Kidney (tissue), 14 donors: ENCODE data around the gene SDF4. TPM values are rescaled to one million over a fixed set of nuclear protein-coding genes. Genes with fewer than 3 reads are reported as not detected.

ENCODE experiments used
- DNase-seq, 5 donors: peaks; one replicate each; pipeline ENCODE4 v3.0.0-alpha.2; 2013 to 2020
- FAIRE-seq: peaks from 2 replicates; lab custom pipeline; 2012; peaks lifted over from hg19 to GRCh38; lab: Jason Lieb, UNC
- H3K27ac ChIP-seq, 2 donors: one replicate each; pipeline ENCODE4 v1.7.0; 2013; ENCODE audit warnings: low read depth in 2 of 2, low read length in 2 of 2, inconsistent platforms in 1 of 2
- H3K27me3 ChIP-seq: one replicate; pipeline ENCODE4 v1.7.1; 2013; ENCODE audit warnings: low read length, inconsistent platforms; ENCODE audit not compliant: control insufficient read depth, insufficient read depth
- H3K36me3 ChIP-seq, 3 donors: one replicate each; pipeline versions ENCODE4 v1.7.0 to v1.7.1; 2013; ENCODE audit warnings: low read length in 3 of 3, control low read depth in 1 of 3, inconsistent platforms in 1 of 3; ENCODE audit not compliant: insufficient read depth in 3 of 3, control insufficient read depth in 2 of 3
- H3K4me1 ChIP-seq, 3 donors: one replicate each; pipeline versions ENCODE4 v1.7.0 to v1.7.1; 2013; ENCODE audit warnings: low read length in 3 of 3, inconsistent platforms in 1 of 3, low read depth in 1 of 3; ENCODE audit not compliant: control insufficient read depth in 2 of 3, insufficient read depth in 2 of 3
- H3K4me3 ChIP-seq, 3 donors: one replicate each; pipeline versions ENCODE4 v1.7.0 to v1.8.1; 2013; ENCODE audit warnings: low read length in 3 of 3, control low read depth in 1 of 3, inconsistent platforms in 1 of 3
- H3K9ac ChIP-seq, 3 donors: one replicate each; pipeline versions ENCODE4 v1.7.0 to v1.7.1; 2013; ENCODE audit warnings: low read length in 3 of 3, control low read depth in 1 of 3, inconsistent platforms in 1 of 3
- H3K9me3 ChIP-seq, 3 donors: one replicate each; pipeline versions ENCODE4 v1.7.0 to v1.7.1; 2013; ENCODE audit warnings: low read length in 3 of 3, control low read depth in 1 of 3, inconsistent platforms in 1 of 3; ENCODE audit not compliant: control insufficient read depth in 2 of 3, insufficient read depth in 1 of 3
- intact Hi-C: fragments of 100-400 bp; cut with DNase I; formaldehyde crosslinking; loops from one replicate; pipeline ENCODE4 v1.11.1; 2022
- polyA plus RNA-seq: library from polyadenylated mRNA; stranded (reverse); fragments of 350-450 nt; fragmentation: Illumina TruSeq; extraction: RNeasy Lipid Tissue Mini Kit (QIAGEN cat#74804); gene quantifications from one replicate; pipeline ENCODE4 v1.2.3, GENCODE V29; 2014; ENCODE audit warnings: low read depth, low replicate concordance; ENCODE audit not compliant: insufficient read depth
- total RNA-seq: library from RNA; stranded (reverse); fragmentation: NEBNext Ultra II Directional; extraction: Animal tissue kit (Norgen Biotek cat#: 25700); gene quantifications from one replicate; pipeline ENCODE4 v1.2.1, GENCODE V29; 2021
- TF ChIP-seq, protein P1 (sequence below): IDR thresholded peaks from 3 replicates; pipeline ENCODE4 v1.5.1; 2012; ENCODE audit warnings: mild to moderate bottlenecking, moderate library complexity, borderline replicate concordance; ENCODE audit not compliant: insufficient read depth; ENCODE audit errors: extremely low read depth
- donor health status: control.
- donor health status: control.
- donor health status: control.
- donor health status: control.
- donor health status: control.
- donor health status: DM: yes; HTN: yes; CAD: no.
- donor health status: Normal renal cell carcinoma (clear cell type).

Gene SDF4
- total and polyA plus RNA-seq, 2 donors from 2014 or later: 143 to 160 TPM

DNA sequence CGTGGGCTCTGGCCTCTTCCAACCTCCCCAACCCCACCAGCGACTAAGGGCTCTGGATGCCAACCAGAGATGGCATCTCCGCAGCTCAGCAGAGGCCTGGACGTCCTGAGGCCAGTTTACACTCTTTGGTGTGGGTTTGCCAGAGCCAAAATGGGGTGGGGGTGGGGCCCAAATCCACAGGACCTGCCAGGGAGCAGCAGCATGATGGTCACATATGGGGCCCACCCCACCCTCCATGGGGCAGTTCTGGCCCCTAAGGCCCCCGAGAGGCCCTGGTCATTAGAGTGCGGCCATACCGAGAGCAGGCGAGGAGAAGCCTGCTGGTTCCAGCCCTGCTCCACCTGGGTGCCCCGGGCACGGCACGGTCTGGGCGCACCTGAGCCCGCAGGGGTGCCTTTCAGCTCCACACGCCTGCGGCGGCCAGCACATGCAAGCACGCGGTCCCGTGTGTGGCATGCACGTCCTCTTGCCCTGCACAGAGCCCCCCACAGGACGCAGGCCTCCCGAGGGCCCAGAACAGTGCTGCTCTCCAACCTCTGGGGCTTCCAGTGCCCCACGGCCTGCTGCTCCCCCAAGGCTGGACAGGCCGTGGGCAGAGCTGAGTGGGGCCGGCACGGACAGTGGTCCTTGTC lies 9.9 kb upstream of the SDF4 start:
- intact Hi-C loops: no loop called here
- TF ChIP-seq, protein P1, sequence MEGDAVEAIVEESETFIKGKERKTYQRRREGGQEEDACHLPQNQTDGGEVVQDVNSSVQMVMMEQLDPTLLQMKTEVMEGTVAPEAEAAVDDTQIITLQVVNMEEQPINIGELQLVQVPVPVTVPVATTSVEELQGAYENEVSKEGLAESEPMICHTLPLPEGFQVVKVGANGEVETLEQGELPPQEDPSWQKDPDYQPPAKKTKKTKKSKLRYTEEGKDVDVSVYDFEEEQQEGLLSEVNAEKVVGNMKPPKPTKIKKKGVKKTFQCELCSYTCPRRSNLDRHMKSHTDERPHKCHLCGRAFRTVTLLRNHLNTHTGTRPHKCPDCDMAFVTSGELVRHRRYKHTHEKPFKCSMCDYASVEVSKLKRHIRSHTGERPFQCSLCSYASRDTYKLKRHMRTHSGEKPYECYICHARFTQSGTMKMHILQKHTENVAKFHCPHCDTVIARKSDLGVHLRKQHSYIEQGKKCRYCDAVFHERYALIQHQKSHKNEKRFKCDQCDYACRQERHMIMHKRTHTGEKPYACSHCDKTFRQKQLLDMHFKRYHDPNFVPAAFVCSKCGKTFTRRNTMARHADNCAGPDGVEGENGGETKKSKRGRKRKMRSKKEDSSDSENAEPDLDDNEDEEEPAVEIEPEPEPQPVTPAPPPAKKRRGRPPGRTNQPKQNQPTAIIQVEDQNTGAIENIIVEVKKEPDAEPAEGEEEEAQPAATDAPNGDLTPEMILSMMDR: no peak
- Histone ChIP-seq H3K27me3 (no peaks in the 10 kb centered on the region), H3K9ac (no peak overlapping the region), H3K4me1 (no peaks in the 10 kb centered on the region), H3K27ac (no peak overlapping the region), H3K36me3 (no peaks in the 10 kb centered on the region), H3K4me3 (no peak overlapping the region), H3K9me3 (no peaks in the 10 kb centered on the region)
- FAIRE-seq: no peak
- peak in 1 of 5 donors; percentile 59 for DNase-seq

DNA sequence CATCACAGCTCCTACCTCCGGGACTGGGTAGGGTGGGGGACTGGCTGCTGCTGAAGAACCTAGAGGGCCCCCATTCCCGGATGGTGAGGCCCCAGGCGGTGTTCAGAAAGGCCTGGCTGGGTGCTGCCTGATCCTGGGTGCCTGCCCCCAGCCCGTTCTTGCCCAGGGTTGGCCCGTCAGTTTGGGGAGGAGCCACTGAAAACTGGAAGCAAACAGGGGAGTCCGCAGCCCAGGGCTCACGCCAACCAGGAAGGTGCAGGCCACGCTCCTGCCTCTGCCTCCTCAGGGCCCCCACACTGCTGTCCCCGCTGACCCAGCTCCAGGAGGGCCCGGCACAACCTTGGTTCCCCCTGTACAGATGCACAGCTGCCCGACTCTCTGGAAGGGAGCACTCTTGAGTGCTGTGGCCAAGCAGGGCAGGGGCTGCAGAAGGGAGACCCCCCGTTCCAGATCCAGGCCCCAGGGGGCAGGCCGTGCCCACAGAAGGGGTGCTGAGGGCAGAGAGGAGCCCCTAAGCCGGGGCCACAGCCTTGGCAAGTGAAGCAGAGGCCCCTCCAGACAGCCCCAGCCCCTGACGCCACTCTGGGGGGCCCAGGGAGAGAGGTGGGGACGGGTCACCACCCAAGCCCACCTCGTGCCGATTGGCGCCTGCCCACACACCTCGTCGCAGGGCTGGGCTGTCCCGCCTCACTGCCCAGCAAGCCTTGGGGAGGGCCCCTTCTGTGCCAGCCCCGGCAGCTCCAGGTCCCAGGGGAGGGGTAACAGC lies 9.2 kb upstream of the SDF4 start:
- Histone ChIP-seq H3K9ac (no peak overlapping the region), H3K27ac (no peak overlapping the region), H3K4me1 (no peaks in the 10 kb centered on the region), H3K27me3 (no peaks in the 10 kb centered on the region), H3K36me3 (no peaks in the 10 kb centered on the region), H3K4me3 (no peak overlapping the region), H3K9me3 (no peaks in the 10 kb centered on the region)
- FAIRE-seq (no peak), DNase-seq (peak in 3 of 5 donors; percentile 53 to 80 (median 62))
- TF ChIP-seq, protein P1: no peak
- intact Hi-C loops: no loop called here

DNA sequence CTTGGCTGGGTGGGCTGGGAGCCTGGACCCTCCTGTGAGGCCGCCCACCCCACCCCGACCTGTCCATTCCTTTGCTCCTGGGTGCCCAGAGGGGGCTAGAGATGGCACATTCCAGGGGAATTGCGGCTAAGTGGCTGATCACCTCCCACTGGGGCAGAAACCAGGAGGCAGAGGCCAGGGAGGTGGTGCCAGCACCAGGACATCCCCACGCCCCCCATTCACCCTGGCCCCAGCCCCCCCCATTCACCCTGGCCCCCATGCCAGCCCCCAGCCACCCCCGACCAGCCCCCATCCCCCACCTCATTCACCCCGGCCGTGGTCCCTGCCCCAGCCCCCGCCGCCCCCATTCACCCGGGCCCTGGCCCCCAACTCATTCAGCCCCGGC lies 8.5 kb upstream of the SDF4 start:
- Histone ChIP-seq H3K4me3 (no peak overlapping the region), H3K4me1 (no peaks in the 10 kb centered on the region), H3K27me3 (no peaks in the 10 kb centered on the region), H3K27ac (no peak overlapping the region), H3K9me3 (no peaks in the 10 kb centered on the region), H3K36me3 (no peaks in the 10 kb centered on the region), H3K9ac (no peak overlapping the region)
- FAIRE-seq: no peak
- no peak for DNase-seq
- intact Hi-C loops: no loop called here
- TF ChIP-seq, protein P1: no peak
